ENCODE results near the gene PHACTR3. TPM values are rescaled to one million over a fixed set of nuclear protein-coding genes. Genes with fewer than 3 reads are reported as not detected.

The PHACTR3 gene
- total RNA-seq, 1 experiment from 2014 or later: not detected

- Histone ChIP-seq H2BK120ac (ENCODE audit: low read depth, low read length, poor library complexity, severe bottlenecking) (no peak overlapping the region), H3K9ac (ENCODE audit: extremely low read depth, insufficient read length, low read length) (no peak overlapping the region), H3K23me2 (ENCODE audit: insufficient read length, low read depth, low read length, poor library complexity, severe bottlenecking) (no peaks in the 10 kb centered on the region), H3K27ac (ENCODE audit: insufficient read length, low read depth, low read length) (no peak overlapping the region), H3T11ph (ENCODE audit: low read length) (no peak overlapping the region), H4K8ac (replicated peaks; ENCODE audit: insufficient read length, low read depth, low read length) (no peak overlapping the region), H3K4me2 (ENCODE audit: insufficient read depth, insufficient read length, low read length) (no peak overlapping the region), H4K20me1 (ENCODE audit: control insufficient read depth, insufficient read depth, insufficient read length) (no peaks in the 10 kb centered on the region), H2BK12ac (ENCODE audit: insufficient read length, low read depth, low read length) (no peak overlapping the region), H3K4ac (ENCODE audit: low read depth, low read length) (no peak overlapping the region), H3K79me2 (ENCODE audit: insufficient read depth, low read length) (no peaks in the 10 kb centered on the region), H4K91ac (ENCODE audit: insufficient read length, low read depth, low read length) (no peak overlapping the region), H3K18ac (ENCODE audit: insufficient read length, low read depth, low read length) (no peak overlapping the region), H3K23ac (ENCODE audit: insufficient read length, low read depth, low read length) (no peak overlapping the region), H3K9me3 (ENCODE audit: control insufficient read depth, low read depth, low read length) (no peaks in the 10 kb centered on the region), H2BK20ac (ENCODE audit: low read depth, low read length, poor library complexity, severe bottlenecking) (no peak overlapping the region), H3K79me1 (ENCODE audit: insufficient read depth, low read depth, low read length, poor library complexity, severe bottlenecking) (no peaks in the 10 kb centered on the region), H3K56ac (ENCODE audit: insufficient read length, low read depth, low read length) (no peak overlapping the region), H4K5ac (ENCODE audit: insufficient read length, low read depth, low read length) (no peak overlapping the region), H2BK15ac (ENCODE audit: low read depth, low read length) (no peak overlapping the region), H3K14ac (ENCODE audit: insufficient read depth, low read length) (no peak overlapping the region), H3K27me3 (ENCODE audit: insufficient read depth, low read length) (no peaks in the 10 kb centered on the region; the same call in 1 of the 2 replicates), H2BK5ac (ENCODE audit: insufficient read length, low read length) (no peak overlapping the region), H2AFZ (ENCODE audit: low read length) (no peak overlapping the region), H3K4me1 (ENCODE audit: insufficient read depth, low read length) (no peaks in the 10 kb centered on the region), H2AK5ac (ENCODE audit: insufficient read length, low read length) (no peak overlapping the region)
- H3K4me3 Mint-ChIP-seq: no peak overlapping the region
- no CpG with 5 or more reads among the region's 7 CpGs for WGBS (ENCODE audit: extremely low coverage, insufficient read length, low lambda C conversion rate)
- H3K36me3 Mint-ChIP-seq (ENCODE audit: insufficient read depth in 1 of 3, low read depth in 3 of 3): no peaks in the 10 kb centered on the region
- TF ChIP-seq, protein P1, sequence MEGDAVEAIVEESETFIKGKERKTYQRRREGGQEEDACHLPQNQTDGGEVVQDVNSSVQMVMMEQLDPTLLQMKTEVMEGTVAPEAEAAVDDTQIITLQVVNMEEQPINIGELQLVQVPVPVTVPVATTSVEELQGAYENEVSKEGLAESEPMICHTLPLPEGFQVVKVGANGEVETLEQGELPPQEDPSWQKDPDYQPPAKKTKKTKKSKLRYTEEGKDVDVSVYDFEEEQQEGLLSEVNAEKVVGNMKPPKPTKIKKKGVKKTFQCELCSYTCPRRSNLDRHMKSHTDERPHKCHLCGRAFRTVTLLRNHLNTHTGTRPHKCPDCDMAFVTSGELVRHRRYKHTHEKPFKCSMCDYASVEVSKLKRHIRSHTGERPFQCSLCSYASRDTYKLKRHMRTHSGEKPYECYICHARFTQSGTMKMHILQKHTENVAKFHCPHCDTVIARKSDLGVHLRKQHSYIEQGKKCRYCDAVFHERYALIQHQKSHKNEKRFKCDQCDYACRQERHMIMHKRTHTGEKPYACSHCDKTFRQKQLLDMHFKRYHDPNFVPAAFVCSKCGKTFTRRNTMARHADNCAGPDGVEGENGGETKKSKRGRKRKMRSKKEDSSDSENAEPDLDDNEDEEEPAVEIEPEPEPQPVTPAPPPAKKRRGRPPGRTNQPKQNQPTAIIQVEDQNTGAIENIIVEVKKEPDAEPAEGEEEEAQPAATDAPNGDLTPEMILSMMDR (conservative IDR thresholded peaks at IDR 0.05): no peak
- peaks cover 6 to 11% of the 10 kb centered on the region in 2 experiments for H3K4me1 Mint-ChIP-seq
- peak; percentile 14 for DNase-seq
- peaks cover 0 to 20% of the 10 kb centered on the region in 2 experiments; a peak in 4 of 5 replicates for H3K9me3 Mint-ChIP-seq
- H3K27me3 Mint-ChIP-seq (ENCODE audit: low read depth): peaks cover 20% of the 10 kb centered on the region
- H3K27ac Mint-ChIP-seq: no peak overlapping the region
Observed at GRCh38 chr20:59821201-59821600, 216.9 kb downstream of the PHACTR3 start.

Measured in H9 (cell line).